Right lobe of liver (tissue), 6 donors: ENCODE data around the gene SORD. TPM values are rescaled to one million over a fixed set of nuclear protein-coding genes. Genes with fewer than 3 reads are reported as not detected.
"Not testable (repeated sequence)": the region's sequence is repeated elsewhere in the genome, so short reads cannot be mapped to it uniquely, and the experiment has no call there.

ENCODE experiments used
- ATAC-seq, 4 donors: fragments of 200-7000 bp; cut with Tn5 transposase; one replicate each; pipeline ENCODE4 v1.9.1; 2020; ENCODE audit warnings: mild to moderate bottlenecking in 4 of 4, moderate library complexity in 4 of 4
- DNase-seq, 3 donors: peaks; one replicate each; pipeline ENCODE4 v3.0.0-alpha.2; 2020
- H3K27ac ChIP-seq, 3 donors: fragments of 200-600 bp; one replicate each; pipeline ENCODE4 v1.8.0; 2022
- H3K27me3 ChIP-seq, 2 donors: fragments of 200-600 bp; one replicate each; pipeline ENCODE4 v1.8.0; 2022
- H3K36me3 ChIP-seq, 4 donors: fragments of 200-600 bp; sonication (generic) in 1 of 4; one replicate each; pipeline versions ENCODE4 v1.5.1 to v1.8.0; 2017 to 2022; ENCODE audit warnings: control low read depth in 1 of 4
- H3K4me1 ChIP-seq, 4 donors: fragments of 200-600 bp; sonication (generic) in 1 of 4; one replicate each; pipeline versions ENCODE4 v1.5.1 to v1.8.0; 2017 to 2022; ENCODE audit warnings: control low read depth in 1 of 4
- H3K4me3 ChIP-seq, 3 donors: fragments of 200-600 bp; one replicate each; pipeline ENCODE4 v1.8.0; 2022
- H3K9me3 ChIP-seq, 4 donors: fragments of 200-600 bp; sonication (generic) in 1 of 4; one replicate each; pipeline versions ENCODE4 v1.5.1 to v1.8.0; 2017 to 2022; ENCODE audit warnings: control low read depth in 1 of 4
- CTCF ChIP-seq, 4 donors: fragments of 200-600 bp in 3 of 4; fragments of 450-650 bp in 1 of 4; IDR thresholded peaks; one replicate each; pipeline versions ENCODE4 v1.5.1 to v1.8.0; 2016 to 2022; ENCODE audit warnings: antibody characterized with exemption in 4 of 4, mild to moderate bottlenecking in 2 of 4
- POLR2A ChIP-seq: fragments of 450-650 bp; IDR thresholded peaks from one replicate; pipeline ENCODE4 v1.6.1; 2017; ENCODE audit warnings: antibody characterized with exemption, mild to moderate bottlenecking
- WGBS: methylation state at CpG from one replicate; pipeline ENCODE4 v1.1.6; 2018; ENCODE audit warnings: low coverage, low lambda C conversion rate; ENCODE audit not compliant: insufficient coverage; ENCODE audit errors: missing lambda C conversion rate; 5-methylcytosine and 5-hydroxymethylcytosine counted together
- intact Hi-C, 2 donors: fragments of 100-400 bp; cut with DNase I; formaldehyde crosslinking; loops; one replicate each; pipeline versions ENCODE4 v1.11.2 to v1.14.1; 2022
- total RNA-seq, 6 experiments: library from RNA; depleted of rRNA in 2 of 6; stranded (reverse); fragments of >200 nt in 2 of 6; fragmentation: NEBNext Ultra II Directional in 3 of 6; extraction: Animal tissue kit (Norgen Biotek cat#: 25700) in 3 of 6; gene quantifications; one replicate each; pipeline versions ENCODE4 v1.1.0 to v1.2.4, GENCODE V29; 2016 to 2023
- donor health status: DM: no; HTN: yes; CAD: no.
- donor health status: DM: no; HTN: no; CAD: no.
- donor health status: DM: no; HTN: no; CAD: no.
- donor health status: DM: no; HTN: yes; CAD: no.
- donor health status: DM: no; HTN: yes; CAD: no.

The SORD gene
- total RNA-seq, 6 experiments from 2014 or later: 87.1 to 380 (median 236) TPM

- 92% methylated on average over 6 of the region's 23 CpGs for WGBS
- Histone ChIP-seq H3K27ac (no peak overlapping the region), H3K4me1 (no peaks in the 10 kb centered on the region), H3K9me3 (no peaks in the 10 kb centered on the region), H3K27me3 (no peaks in the 10 kb centered on the region), H3K4me3 (no peak overlapping the region), H3K36me3 (no peaks in the 10 kb centered on the region)
- TF ChIP-seq POLR2A (no peak), CTCF (IDR thresholded peaks at IDR 0.05) (no peak)
- no peak for ATAC-seq
- DNase-seq: no peak
- intact Hi-C loops: no loop called here
Observed at GRCh38 chr15:45099549-45100165, 76.7 kb downstream of the SORD start.

GRCh38 chr15:45100884-45101625 lies 78.1 kb downstream of the SORD start:
- ATAC-seq: no peak
- Histone ChIP-seq H3K4me3 (no peak overlapping the region), H3K36me3 (no peaks in the 10 kb centered on the region), H3K4me1 (no peaks in the 10 kb centered on the region), H3K9me3 (no peaks in the 10 kb centered on the region), H3K27ac (no peak overlapping the region), H3K27me3 (no peaks in the 10 kb centered on the region)
- intact Hi-C loops: no loop called here
- TF ChIP-seq POLR2A (no peak), CTCF (IDR thresholded peaks at IDR 0.05) (no peak)
- WGBS: 86% methylated on average over 5 of the region's 7 CpGs
- no peak for DNase-seq

GRCh38 chr15:45101749-45102148 lies 78.8 kb downstream of the SORD start:
- intact Hi-C loops: no loop called here
- no peak overlapping the region for H3K27ac ChIP-seq
- H3K4me3 ChIP-seq: no peak overlapping the region
- no peaks in the 10 kb centered on the region for H3K36me3 ChIP-seq
- no peaks in the 10 kb centered on the region for H3K4me1 ChIP-seq
- no peaks in the 10 kb centered on the region for H3K27me3 ChIP-seq
- no peak for DNase-seq
- no peaks in the 10 kb centered on the region for H3K9me3 ChIP-seq
- no peak for TF ChIP-seq CTCF (IDR thresholded peaks at IDR 0.05)
- TF ChIP-seq POLR2A: no peak
- WGBS: 88% methylated on average over 10 of the region's 12 CpGs
- ATAC-seq: no peak

GRCh38 chr15:45102226-45102625 lies 79.2 kb downstream of the SORD start:
- DNase-seq: no peak
- no peak overlapping the region for H3K4me3 ChIP-seq
- 80% methylated on average over 2 of the region's 6 CpGs for WGBS
- TF ChIP-seq POLR2A (no peak), CTCF (IDR thresholded peaks at IDR 0.05) (no peak)
- H3K27me3 ChIP-seq: no peaks in the 10 kb centered on the region
- H3K9me3 ChIP-seq: no peaks in the 10 kb centered on the region
- no peak overlapping the region for H3K27ac ChIP-seq
- no peak for ATAC-seq
- no peaks in the 10 kb centered on the region for H3K36me3 ChIP-seq
- H3K4me1 ChIP-seq: no peaks in the 10 kb centered on the region
- intact Hi-C loops: no loop called here

GRCh38 chr15:45104170-45104569 lies 81.2 kb downstream of the SORD start:
- WGBS: 71% methylated on average over 1 of the region's 9 CpGs
- H3K4me1 ChIP-seq, H3K27ac ChIP-seq, H3K4me3 ChIP-seq, H3K27me3 ChIP-seq, intact Hi-C loops, H3K36me3 ChIP-seq, H3K9me3 ChIP-seq, DNase-seq, ATAC-seq: not testable (repeated sequence)
